Kidney capillary endothelial cell (primary cell): ENCODE results near the gene IRAK3.
"Not testable (repeated sequence)": the region's sequence is repeated elsewhere in the genome, so short reads cannot be mapped to it uniquely, and the experiment has no call there.

Experiments
- DNase-seq: peaks from one replicate; pipeline ENCODE4 v3.0.0-alpha.2; 2018; ENCODE audit warnings: low spot score

The IRAK3 gene

GRCh38 chr12:66262737-66263136 lies 73.7 kb downstream of the IRAK3 start:
- no peak for DNase-seq

GRCh38 chr12:66268562-66268961 lies 79.5 kb downstream of the IRAK3 start:
- DNase-seq, result no peak

DNA sequence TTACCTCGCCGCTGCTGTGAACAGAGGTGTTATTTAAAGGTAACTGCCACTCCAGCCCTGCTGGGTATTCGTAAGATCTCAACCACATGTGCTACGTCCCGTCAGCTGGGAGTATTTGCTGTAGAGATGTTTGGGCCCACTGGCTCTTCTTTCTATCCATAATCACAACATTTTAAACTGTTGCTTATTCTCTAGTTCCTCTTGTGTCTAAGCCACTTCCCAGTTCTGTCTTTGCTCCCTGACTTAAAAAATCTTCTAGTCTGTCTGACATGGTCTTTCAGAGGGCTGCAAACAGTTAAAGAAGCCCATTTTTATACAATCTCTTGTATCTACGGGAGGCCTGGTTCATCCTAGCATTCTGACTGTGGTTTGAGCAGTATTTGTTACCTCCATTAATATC lies 80.1 kb downstream of the IRAK3 start:
- no peak for DNase-seq

GRCh38 chr12:66269757-66270383 lies 80.9 kb downstream of the IRAK3 start:
- peak; percentile 52 for DNase-seq

DNA sequence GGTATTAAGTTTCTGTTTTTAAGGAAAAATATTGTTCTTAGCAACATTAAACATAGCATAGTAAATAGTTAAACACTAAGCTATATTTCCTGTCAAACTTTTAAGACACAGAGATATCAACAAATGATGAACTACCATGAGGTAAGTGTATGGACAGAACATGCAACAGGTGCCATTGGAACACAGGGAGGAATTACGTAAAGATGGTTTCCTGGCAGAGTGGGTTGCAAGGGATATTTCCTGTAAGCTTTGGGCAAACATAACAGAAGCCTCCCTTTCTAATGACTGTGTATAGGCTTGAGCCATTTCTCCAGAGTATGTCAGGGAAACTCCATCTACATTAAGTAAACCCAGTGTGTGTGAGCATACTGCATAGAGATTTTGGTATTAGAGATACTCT lies 81.6 kb downstream of the IRAK3 start:
- DNase-seq, result no peak

- DNase-seq, result no peak
Measured at GRCh38 chr12:66272650-66273049, 83.6 kb downstream of the IRAK3 start.

DNA sequence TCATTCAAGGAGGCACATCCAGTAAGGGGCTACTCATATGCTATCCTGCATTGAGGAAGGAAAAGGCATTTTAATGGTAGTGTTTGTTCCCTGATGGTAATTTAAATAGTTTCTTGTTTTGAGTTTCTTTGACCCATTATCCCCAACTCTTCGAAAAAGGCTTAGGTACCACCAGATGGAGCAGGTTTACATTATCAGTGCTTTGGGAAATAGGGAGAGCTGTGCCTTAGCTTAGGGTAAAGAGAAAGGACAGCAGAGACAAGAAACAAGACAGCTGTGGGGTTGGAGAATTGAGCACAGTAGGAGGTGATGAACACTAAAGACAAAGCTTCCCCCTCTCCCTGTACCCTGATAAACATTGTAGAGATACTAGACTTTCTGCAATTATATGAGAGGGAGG lies 84.1 kb downstream of the IRAK3 start:
- no peak for DNase-seq

- no peak for DNase-seq
Measured at GRCh38 chr12:66275040-66275439, 86.0 kb downstream of the IRAK3 start.

GRCh38 chr12:66279123-66279712 lies 90.2 kb downstream of the IRAK3 start:
- DNase-seq, result peak; percentile 38

DNA sequence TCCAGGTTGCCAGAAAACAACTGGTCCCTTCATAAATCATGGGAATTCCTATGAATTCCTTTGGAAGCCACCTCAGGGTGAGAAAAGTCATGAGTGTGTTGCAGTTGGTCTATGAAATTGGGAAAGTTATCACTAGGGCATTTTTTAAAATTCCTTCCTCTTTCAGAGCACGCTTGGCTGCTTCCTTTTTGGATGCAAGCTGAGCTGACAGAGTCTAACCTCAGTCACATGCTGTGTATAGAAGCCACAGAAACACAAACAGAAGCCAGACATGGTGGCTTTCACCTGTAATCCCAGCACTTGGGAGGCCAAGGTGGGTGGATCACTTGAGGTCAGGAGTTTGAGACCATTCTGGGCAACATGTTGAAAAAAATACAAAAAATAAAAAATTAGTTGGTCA lies 91.5 kb downstream of the IRAK3 start:
- DNase-seq, result no peak

DNA sequence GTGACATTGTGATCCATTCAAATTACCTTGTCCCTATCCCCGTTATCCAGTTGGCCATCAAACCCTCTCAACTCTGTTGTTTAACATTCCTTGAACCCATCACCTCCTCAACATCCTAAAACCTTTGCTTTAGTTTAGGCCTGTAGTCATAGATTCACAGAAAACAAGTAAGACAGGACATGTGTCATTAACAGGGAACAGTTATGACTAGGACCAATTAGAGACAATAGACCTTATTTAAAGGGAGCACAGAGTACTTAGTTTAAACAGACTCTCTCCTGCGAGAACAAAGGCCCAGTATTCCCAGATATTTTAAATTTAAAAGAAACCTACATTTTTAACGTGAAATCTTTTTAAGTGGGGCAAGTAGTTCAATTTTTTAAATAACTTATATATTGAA lies 93.2 kb downstream of the IRAK3 start:
- DNase-seq, result no peak

DNA sequence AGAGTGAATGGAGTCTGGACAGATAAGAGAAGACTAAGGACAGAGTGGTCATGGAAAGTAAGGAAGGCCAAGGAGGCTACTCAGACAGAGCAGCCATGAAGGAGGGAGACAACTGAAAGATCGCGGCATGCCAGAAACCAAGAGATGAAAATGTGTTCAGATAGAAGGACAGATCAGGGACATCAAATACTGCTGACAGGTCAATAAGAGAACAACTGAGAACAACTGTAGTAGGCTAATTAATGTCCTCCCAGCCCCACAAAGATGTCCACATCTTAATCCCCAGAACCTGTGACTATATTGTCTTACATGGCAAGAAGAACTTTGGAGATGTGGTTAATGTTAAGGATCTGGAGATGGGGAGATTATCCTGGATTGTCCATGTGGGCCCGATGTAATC lies 98.3 kb downstream of the IRAK3 start:
- DNase-seq, result no peak

GRCh38 chr12:66288121-66288520 lies 99.1 kb downstream of the IRAK3 start:
- no peak for DNase-seq

- DNase-seq, result no peak
Measured at GRCh38 chr12:66289485-66289884, 100.5 kb downstream of the IRAK3 start.

DNA sequence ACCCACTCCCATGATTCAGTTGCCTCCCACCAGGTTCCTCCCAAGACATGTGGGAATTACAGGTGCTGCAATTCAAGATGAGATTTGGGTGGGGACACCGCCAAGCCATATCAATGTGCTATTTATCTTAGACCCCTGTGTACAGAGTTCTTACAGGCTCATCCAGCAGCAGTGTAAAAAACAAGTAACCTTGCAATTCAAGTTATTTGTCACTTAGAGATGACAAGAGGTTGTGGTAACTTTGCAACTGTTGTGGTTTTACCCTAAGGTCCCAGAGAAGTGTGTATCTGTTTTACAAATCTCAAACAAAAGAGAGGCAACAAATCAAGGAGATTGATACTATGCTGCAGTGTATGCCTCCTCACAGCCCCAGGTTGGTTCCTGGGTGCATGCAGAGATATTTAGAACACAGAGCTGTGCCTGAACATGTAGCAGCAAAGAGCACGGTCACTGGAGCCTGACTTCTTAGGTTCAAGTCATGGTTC lies 101.7 kb downstream of the IRAK3 start:
- DNase-seq, result no peak

DNA sequence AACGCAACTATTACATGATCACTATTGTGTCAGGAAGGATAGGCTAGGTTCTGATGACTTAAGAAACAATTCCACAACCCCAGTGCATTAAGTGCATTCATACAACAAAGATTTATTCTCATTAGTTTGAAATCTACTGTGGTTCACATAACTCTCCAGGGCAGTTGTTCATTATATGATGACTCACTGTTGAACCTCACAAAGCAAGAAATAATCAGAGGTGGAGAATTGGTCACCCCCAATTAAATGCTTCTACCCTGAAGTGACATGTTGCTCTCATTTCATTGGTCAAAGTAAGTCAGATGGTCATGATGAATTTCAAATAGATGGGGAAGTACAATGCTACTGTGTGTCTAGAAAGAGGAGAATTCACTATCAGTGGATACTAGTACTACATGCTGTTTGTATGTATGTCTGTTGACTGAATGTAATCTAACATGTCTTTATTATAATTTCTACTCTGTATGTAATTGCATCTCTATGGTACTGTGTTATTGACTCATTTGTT lies 107.2 kb downstream of the IRAK3 start:
- DNase-seq, result no peak

DNA sequence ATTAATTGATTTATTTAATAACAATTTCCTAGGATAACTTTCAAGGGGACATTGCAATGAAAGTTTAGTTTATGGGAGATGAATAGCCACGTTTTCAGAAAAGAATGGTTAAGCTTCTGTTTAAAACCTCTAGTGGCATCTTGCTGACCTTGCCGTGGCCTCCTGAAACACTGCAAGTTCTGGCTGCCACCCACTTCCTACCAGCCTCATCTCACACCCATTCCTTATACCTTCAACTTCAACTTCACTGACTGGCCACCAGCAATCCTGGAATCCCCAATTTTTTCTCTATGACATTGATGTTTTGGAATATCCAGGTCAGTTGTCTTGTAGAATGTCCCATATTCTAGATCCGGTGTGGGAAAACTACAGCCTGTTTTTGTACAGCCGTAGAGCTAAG lies 108.1 kb downstream of the IRAK3 start:
- DNase-seq, result no peak

GRCh38 chr12:66297923-66298322 lies 108.9 kb downstream of the IRAK3 start:
- no peak for DNase-seq

DNA sequence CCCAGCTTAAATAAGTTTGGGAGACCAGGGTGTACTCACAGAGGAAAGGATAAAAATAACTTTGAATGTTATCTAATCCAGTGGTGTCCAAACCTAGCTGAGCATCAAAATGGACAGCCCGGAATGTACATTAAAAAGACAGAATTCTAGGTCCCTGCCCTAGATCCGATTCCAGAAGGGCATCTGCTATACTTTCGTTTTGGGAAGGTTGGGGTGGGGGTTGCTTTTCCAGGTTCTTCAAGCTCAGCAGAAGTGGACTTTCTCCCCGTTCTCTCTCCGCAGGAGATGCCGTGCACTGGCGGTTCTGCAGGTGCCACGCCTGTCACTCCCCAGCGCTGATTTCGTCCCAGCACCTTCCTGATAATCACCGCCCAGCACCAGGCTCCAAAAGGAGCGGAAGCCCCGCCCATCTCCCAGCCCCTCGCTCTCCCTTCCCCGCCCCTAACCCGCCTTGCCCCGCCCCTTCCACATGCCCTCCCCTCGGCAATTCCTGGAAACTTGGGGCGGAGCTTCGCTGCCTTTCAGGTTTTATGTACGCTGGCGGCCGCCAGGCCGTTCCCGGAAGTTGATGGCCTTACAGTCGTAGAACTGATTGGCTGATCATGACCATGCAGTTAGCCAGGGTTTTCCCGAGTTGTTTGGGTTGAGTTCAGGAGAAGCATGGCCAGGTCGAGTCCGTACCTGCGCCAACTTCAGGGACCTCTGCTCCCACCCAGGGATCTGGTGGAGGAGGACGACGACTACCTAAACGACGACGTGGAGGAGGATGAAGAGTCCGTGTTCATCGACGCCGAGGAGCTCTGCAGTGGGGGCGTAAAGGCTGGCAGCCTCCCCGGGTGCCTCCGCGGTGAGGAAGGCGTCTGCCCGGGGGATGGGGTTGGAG lies 113.2 kb downstream of the IRAK3 start, which contains the start of gene HELB:
Gene HELB, plus strand, starts transcription at position 550 of the 883 bp plus-strand sequence. Its CDS starts 111 bp downstream, at position 661.
- peak; percentile 95 for DNase-seq

DNA sequence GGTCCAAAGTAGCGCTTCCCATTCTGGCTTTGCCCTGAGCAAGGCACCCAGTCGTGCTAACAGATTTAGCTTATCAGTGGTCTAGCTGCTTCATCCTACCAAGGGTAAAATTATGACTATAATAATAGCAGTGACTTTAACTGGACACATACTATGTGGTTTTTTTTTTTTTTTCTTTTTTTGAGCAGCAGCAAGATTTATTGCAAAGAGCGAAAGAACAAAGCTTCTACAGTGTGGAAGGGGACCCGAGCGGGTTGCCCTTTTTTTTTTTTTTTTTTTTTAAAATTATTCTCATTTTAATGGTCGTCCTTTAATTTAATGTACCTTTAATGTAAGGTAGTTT lies 113.8 kb downstream of the IRAK3 start:
- DNase-seq, result no peak

DNA sequence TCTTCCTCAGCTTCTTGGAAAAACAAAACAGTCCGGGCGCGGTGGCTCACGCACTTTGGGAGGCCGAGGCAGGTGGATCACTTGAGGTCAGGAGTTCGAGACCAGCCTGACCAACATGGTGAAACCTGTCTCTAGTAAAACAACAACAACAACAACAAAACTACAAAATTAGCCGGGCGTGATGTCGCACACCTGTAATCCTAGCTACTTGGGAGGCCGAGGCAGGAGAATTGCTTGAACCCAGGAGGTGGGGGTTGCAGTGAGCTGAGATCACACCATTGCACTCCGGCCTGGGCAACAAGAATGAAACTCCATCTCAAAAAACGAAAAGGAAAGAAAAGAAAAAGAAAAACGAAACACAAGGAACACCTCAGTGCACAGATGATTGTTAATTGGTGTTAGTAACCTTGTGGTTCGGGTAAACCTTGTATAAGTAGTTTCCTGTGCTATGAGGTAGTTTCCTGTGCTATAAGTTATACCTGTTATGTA lies 114.3 kb downstream of the IRAK3 start:
- DNase-seq, result not testable (repeated sequence)
